A673 (cell line): ENCODE measurements around the gene THAP12. TPM values are rescaled to one million over a fixed set of nuclear protein-coding genes. Genes with fewer than 3 reads are reported as not detected.

Experiments
- BruUV-seq: library from RNA; stranded (reverse); fragments of 400-500 nt; replicated peaks from 2 replicates; lab custom pipeline; 2021; lab: Mats Ljungman, UMichigan
- CTCF ChIA-PET: fragments of 300-600 bp; sonication (Branson Sonifier 250); formaldehyde crosslinking; loops from one replicate; lab custom pipeline; 2022; ENCODE audit warnings: antibody characterized with exemption; lab: Charles Lee
- POLR2A ChIA-PET: fragments of 300-600 bp; sonication (Branson Sonifier 250); formaldehyde crosslinking; loops from one replicate; lab custom pipeline; 2022; ENCODE audit warnings: antibody characterized with exemption; ENCODE audit not compliant: low non-redundant PET; lab: Charles Lee
- DNase-seq: peaks from one replicate; pipeline ENCODE4 v3.0.0-alpha.2; 2015; ENCODE audit warnings: low spot score
- H3K27ac ChIP-seq: fragments of 200-600 bp; sonication (generic); 2 replicates; pipeline ENCODE4 v1.5.1; 2016; ENCODE audit warnings: mixed run types, low read depth, mild to moderate bottlenecking, mixed read lengths, antibody characterized with exemption, low read length; ENCODE audit not compliant: poor library complexity, severe bottlenecking
- H3K27me3 ChIP-seq: fragments of 200-600 bp; sonication (generic); replicated peaks from 2 replicates; pipeline ENCODE4 v1.6.1; 2017; ENCODE audit warnings: mixed run types, low read depth, mild to moderate bottlenecking, mixed read lengths, antibody characterized with exemption, low read length; ENCODE audit not compliant: insufficient read depth, poor library complexity
- H3K36me3 ChIP-seq: fragments of 200-600 bp; sonication (generic); 2 replicates; pipeline ENCODE4 v1.6.1; 2016; ENCODE audit warnings: mixed run types, mild to moderate bottlenecking, mixed read lengths, antibody characterized with exemption, low read length; ENCODE audit not compliant: insufficient read depth, poor library complexity, severe bottlenecking
- H3K4me1 ChIP-seq: fragments of 200-600 bp; sonication (generic); 2 replicates; pipeline ENCODE4 v1.6.1; 2017; ENCODE audit warnings: mixed run types, mild to moderate bottlenecking, mixed read lengths, antibody characterized with exemption, low read length; ENCODE audit not compliant: insufficient read depth, poor library complexity, severe bottlenecking
- H3K4me3 ChIP-seq: fragments of 200-600 bp; sonication (generic); 2 replicates; pipeline ENCODE4 v1.5.1; 2016; ENCODE audit warnings: low read depth, mixed run types, mild to moderate bottlenecking, mixed read lengths, low read length; ENCODE audit not compliant: poor library complexity, severe bottlenecking
- H3K9me3 ChIP-seq: fragments of 200-600 bp; sonication (generic); 2 replicates; pipeline ENCODE4 v1.6.1; 2016; ENCODE audit warnings: mixed run types, low read depth, mild to moderate bottlenecking, mixed read lengths, antibody characterized with exemption, low read length; ENCODE audit not compliant: poor library complexity, severe bottlenecking
- CTCF ChIP-seq: fragments of 300-800, 200-600 bp; sonication (generic); conservative IDR thresholded peaks from 2 replicates; pipeline ENCODE4 v1.5.1; 2017; ENCODE audit warnings: low read depth, mild to moderate bottlenecking, antibody characterized with exemption, low read length, moderate library complexity, mixed read lengths
- EZH2 ChIP-seq: fragments of 200-600 bp; sonication (generic); IDR thresholded peaks from 2 replicates; pipeline ENCODE4 v1.6.1; 2017; ENCODE audit warnings: borderline replicate concordance, low read depth, mild to moderate bottlenecking, mixed read lengths, antibody characterized with exemption, low read length; ENCODE audit not compliant: poor library complexity, severe bottlenecking
- intact Hi-C: fragments of 100-400 bp; cut with micrococcal nuclease; formaldehyde crosslinking; loops from one replicate; pipeline ENCODE4 v1.10.0; 2022; ENCODE audit not compliant: unreplicated experiment
- total RNA-seq: library from RNA; stranded (reverse); gene quantifications from 2 replicates; pipeline ENCODE4 v1.2.3, GENCODE V29; 2021

THAP12 gene
- total RNA-seq, 1 experiment from 2014 or later, result 53.1 TPM

DNA sequence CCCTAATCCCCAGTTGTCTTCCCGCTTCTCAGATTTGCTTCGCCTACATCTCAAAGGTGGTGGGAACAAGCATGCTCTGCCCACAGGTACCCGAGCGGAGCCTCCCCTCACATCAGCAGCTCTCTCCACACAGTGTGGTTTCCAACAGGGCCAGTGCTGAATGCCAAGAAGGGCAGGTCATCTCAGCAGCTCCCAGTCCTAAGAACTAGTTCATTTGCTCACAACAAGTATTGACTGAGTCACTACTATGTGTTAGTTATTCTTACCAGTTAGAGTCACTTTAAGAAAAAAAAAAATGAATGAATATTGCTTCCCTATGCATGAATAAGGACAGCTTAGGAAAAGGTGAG, 66.2 kb downstream of the THAP12 start:
- no peak for DNase-seq
- Histone ChIP-seq H3K36me3 (no peaks in the 10 kb centered on the region), H3K9me3 (no peaks in the 10 kb centered on the region), H3K27ac (no peak overlapping the region), H3K27me3 (no peaks in the 10 kb centered on the region), H3K4me1 (no peaks in the 10 kb centered on the region), H3K4me3 (no peak overlapping the region)
- ChIA-PET CTCF (no interaction called here), POLR2A (no interaction called here)
- TF ChIP-seq CTCF (no peak), EZH2 (no peak)
- no TSS peak for BruUV-seq
- intact Hi-C loops, result loop anchor here (5.0 kb wide), 3 partner anchors 198 to 592 kb away; no protein-coding TSS in a partner anchor

- intact Hi-C loops, result no loop called here
- no peak for DNase-seq
- Histone ChIP-seq H3K27me3 (no peaks in the 10 kb centered on the region), H3K4me1 (no peaks in the 10 kb centered on the region), H3K36me3 (no peaks in the 10 kb centered on the region), H3K9me3 (no peaks in the 10 kb centered on the region), H3K27ac (no peak overlapping the region), H3K4me3 (no peak overlapping the region)
- no TSS peak for BruUV-seq
- TF ChIP-seq CTCF, result no peak
- no peak for TF ChIP-seq EZH2
- ChIA-PET CTCF (no interaction called here), POLR2A (no interaction called here)
Measured at GRCh38 chr11:76313913-76314740, 66.8 kb downstream of the THAP12 start.

DNA sequence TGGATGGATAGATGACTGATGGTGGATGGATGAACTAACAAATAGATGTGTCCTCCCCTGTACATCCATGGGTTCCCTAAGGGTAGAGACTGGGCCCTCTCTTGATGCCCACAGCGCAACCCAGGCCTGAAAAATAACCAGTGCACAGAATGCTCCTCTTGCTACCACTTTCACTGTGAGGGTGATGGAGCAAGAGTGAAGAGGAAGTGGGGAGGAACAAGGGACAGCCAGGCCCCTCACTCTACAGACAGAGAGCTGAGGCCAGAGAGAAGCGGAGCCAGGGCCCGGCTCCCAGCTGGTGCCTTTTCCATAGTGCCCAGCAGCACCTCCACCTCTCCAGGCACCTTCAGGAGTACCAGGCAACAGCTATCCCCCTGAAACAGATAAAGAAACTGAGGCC, 67.7 kb downstream of the THAP12 start:
- Histone ChIP-seq H3K9me3 (no peaks in the 10 kb centered on the region), H3K4me1 (no peaks in the 10 kb centered on the region), H3K4me3 (no peak overlapping the region), H3K27ac (no peak overlapping the region), H3K36me3 (no peaks in the 10 kb centered on the region), H3K27me3 (no peaks in the 10 kb centered on the region)
- no peak for DNase-seq
- no TSS peak for BruUV-seq
- TF ChIP-seq CTCF (no peak), EZH2 (no peak)
- ChIA-PET POLR2A (no interaction called here), CTCF (no interaction called here)
- intact Hi-C loops, result no loop called here
